HG03575 (cell line): ENCODE measurements around the gene RGR.
"Not testable (repeated sequence)": the region's sequence is repeated elsewhere in the genome, so short reads cannot be mapped to it uniquely, and the experiment has no call there.

Source experiments
- ATAC-seq: cut with Tn5 transposase; IDR thresholded peaks from one replicate; pipeline ENCODE4 v1.9.1; 2021; ENCODE audit not compliant: unreplicated experiment, insufficient number of reproducible peaks, low FRiP score; ENCODE audit errors: extremely low read depth

RGR gene

GRCh38 chr10:84248794-84249193 is 3.9 kb downstream of the RGR start:
- no peak for ATAC-seq

DNA sequence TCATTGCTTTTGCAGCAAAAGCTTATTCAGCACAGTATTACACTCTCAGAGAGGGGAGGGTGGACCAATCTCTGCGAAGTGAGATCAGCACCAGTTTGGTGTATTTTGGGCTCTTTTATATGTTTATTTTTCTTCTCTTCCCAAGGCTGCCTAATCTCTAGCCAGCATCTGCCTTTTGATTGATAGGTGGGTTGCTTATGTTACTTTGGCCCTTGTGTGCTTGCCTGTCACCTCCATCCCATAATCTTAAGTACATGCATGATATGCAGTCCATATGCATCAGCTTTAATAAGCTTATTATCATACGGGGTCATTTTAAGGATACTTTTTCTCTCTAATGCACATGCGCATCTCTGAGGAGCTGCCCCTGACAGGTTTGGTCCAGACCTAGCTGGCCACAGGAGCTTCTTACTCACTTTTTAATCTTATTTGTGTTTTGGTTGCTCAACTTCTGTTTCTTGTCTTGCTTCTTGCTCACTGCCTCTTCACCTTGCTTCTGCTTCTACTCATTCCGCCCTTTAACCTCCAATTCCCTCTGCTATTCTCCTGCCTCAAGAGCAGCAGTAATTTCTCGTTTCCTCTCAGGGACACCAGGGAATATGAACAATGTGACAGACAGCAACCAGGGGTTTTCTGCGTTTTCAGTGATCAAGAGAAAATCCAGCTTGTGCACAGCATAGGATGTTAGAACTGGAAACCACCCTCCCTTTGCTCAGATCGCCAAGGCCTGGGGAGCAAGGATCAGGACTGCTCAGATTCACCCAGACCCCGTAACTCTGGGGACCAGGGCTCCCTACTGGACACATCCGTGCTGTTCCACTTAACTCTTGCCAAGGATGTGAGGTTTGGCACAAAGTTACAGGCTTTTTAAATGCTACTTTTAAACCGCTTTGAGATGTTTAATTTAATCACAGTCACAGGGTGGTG is 10.0 kb downstream of the RGR start:
- ATAC-seq, result no peak

GRCh38 chr10:84256510-84257342 is 11.9 kb downstream of the RGR start:
- ATAC-seq, result no peak

- ATAC-seq, result no peak
Measured at GRCh38 chr10:84257343-84258020, 12.6 kb downstream of the RGR start.

DNA sequence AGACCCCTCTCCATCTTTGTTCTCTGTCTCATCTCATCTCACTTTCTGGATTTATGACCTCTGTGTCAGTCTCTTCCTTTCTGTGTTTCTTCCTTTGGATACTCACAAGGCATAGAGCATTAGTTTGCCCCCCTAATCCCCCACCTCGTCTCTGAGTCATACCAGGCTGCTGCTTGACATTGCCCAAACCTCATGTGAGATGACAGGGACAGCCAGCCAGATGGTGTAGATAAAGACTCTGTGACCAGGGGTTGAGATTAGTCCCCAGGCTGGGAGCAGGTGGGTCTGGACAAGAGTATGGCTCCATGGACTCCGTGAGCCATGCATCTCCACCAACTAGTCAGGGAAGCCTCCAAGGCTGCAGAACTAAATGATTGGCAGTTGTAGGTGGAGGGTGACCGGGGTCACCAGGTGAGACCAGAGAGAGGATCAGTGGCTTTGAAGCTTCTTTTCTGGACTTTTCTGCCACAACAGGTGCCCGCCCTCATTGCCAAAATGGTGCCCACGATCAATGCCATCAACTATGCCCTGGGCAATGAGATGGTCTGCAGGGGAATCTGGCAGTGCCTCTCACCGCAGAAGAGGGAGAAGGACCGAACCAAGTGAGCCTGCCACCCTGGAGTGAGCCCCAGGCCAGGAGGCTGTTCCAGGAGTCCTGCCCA is 13.3 kb downstream of the RGR start:
- no peak for ATAC-seq

DNA sequence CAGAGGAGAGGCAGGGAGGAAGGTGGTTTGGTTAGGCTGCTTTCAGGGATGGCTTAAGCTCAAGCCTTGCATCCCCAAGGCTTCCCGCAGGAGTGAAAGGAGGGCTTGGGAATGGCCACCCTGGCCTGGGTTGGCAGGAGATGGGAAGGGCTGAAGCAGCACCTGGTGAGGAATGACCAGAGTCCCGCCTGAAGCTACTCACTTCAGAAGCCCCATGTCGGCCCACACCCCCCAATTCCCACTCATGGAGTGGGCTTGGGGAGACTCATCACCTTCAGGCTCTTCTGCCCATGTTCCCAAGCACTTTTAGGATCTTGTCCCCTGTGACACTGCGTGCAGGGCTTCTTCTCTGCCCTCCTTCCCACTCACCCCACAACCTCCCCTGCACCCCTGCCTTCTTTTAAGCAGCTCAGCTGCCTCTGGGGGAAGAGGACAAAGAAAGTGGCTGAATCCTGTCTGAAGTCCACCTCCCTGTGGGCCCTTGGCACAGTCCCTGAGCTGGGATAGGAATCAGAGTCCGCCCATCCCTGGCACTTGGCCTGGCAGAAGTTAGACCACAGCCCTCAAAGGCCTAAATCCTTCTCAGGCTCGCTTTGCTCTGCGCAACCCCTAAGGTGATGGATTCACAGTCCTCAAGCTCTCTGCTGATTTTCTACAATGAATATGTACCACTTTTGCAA is 16.5 kb downstream of the RGR start:
- no peak for ATAC-seq

DNA sequence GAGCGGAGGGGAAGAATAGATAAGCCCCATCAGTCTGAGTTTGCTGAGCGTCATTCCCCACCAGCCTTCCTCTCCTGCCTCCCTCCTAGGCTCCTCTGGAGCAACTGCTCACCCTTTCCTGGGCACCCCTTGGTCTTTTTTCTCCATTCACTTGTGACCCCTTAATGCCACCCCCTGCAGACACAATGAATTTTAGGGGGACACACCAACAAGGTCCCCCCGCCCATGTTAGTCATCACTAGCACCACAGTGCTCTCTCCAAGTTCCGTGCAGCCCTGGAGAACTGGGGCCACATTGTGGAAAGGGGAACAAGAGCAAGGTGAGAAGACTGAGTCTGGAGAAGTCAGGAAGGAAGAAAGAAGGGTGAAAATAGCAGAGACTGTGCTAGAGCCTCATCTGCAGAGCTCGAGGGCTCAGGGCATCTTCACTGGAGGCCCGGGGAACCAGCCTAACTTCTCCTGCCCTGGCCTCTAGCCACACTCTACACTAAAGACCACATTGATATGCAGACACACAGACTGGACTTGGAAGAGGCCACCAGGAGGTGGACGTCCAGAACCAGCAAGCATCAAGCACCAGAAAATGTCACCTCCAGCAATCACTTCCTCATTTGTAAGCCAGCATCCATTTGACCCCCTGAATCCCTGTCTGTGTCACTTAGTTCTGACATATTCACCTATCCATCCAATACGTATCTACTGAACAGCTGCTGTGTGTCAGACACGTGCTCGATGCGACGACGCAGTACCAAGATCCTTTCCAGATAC is 17.5 kb downstream of the RGR start:
- ATAC-seq, result no peak

DNA sequence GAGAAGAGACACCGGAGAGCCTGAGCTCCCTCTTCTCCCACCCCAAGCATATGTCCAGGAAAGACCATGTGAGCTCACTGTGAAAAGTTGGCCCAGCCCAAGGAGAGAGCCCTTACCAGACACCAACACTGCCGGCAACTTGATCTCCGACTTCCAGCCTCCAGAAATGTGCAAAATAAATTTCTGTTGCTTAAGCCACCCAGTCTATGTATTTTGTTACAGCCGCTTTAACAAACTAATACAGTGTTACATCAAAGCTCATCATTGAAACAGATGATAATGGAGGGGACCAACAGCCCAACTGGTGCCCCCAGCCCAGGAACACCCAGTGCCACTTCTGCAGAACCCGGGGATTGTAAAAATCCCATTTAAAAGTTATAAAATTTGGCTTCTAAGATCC is 18.9 kb downstream of the RGR start:
- no peak for ATAC-seq

- ATAC-seq, result peak; percentile 61
Measured at GRCh38 chr10:84264611-84265141, 19.8 kb downstream of the RGR start.

DNA sequence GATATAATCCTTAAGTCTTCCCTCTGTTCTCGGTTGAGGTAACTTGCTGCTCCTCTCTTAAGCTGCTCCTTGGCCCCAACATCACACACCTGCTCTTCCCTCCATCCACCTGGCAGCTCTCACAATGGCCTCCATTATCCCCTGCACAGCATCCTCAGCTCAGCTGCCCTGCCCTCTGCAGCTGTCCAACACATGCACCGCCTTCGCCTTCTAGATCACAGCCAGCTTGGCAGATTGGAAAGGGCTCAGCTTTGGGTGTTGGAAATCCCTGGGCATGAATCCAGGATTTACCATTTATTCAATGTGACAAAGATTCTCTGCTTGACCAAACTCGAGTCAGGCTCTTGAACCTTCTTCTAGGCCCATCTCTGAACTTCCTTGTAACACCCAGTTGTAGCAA is 20.6 kb downstream of the RGR start:
- no peak for ATAC-seq

GRCh38 chr10:84267503-84268126 is 22.8 kb downstream of the RGR start:
- ATAC-seq, result no peak

DNA sequence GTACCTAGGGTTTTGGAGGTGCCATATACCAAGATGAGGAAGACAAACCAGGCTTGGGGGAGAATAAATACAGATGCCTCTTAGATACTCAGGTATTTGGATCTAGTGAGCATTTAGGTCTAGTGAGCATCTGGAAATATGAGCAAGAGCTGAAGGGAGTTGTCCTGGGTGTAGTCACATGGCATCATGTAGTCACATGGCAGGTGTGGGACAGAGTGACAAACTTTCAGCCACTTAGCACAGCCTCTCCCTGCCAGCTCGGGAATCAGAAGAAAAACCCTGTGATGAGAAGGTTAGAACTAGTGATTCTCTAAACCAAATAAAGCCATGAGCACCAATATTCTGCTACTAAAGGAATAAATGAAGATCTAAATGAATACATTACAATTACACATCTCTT is 24.3 kb downstream of the RGR start:
- ATAC-seq, result no peak

DNA sequence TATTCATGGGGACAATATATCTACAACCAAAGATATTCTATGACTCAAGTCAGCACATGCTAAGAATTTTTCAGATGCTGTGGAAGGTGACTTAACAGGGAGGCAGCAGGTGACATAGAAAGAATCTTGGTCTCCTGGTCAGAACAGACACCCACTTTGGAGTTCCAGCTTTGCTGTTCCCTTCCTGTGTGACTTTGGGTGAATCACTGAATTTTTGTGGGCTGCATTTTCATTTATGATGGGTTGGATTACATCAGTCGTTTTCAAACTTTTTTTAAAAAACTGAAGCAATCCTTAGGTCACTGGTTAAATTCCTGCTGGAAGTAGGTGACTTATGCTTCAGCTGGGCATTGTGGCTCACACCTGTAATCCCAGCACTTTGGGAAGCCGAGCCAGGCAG is 24.9 kb downstream of the RGR start:
- no peak for ATAC-seq

GRCh38 chr10:84270708-84271107 is 25.9 kb downstream of the RGR start:
- no peak for ATAC-seq

- ATAC-seq, result not testable (repeated sequence)
Measured at GRCh38 chr10:84279876-84280475, 35.1 kb downstream of the RGR start.

GRCh38 chr10:84286695-84287094 is 41.8 kb downstream of the RGR start:
- ATAC-seq, result no peak

DNA sequence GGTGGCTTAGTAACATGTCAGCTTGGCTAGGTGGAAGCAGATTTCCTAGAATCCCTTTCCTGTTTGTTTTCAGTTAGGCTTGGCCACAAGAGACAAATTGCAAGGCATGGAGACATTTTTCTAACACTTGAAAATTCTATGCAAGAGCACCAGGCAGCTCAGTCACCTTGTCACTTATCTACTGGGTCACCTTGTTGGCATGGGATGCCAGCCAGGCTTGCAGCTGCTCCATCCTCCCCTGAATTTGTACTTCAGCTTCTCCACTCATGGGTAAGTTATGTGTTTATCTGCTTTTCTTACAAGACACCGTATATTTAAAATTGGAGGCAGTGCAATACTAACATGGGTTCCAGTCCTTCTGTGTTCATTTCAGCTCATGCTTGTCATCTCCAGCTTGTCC is 43.3 kb downstream of the RGR start:
- ATAC-seq, result no peak
